HFFc6 (cell line): Measurements from ENCODE around the gene TBC1D9. TPM values are rescaled to one million over a fixed set of nuclear protein-coding genes. Genes with fewer than 3 reads are reported as not detected.

Experiments
- DNase-seq: peaks from one replicate; pipeline ENCODE4 v3.0.0-alpha.2; 2018
- H3K27ac Mint-ChIP-seq: 2 replicates; pipeline ENCODE4 v1.8.0; 2020; ENCODE audit warnings: mild to moderate bottlenecking, mixed read lengths
- H3K27me3 Mint-ChIP-seq: 2 replicates; pipeline ENCODE4 v1.8.0; 2021; ENCODE audit warnings: mild to moderate bottlenecking, moderate library complexity, mixed read lengths; ENCODE audit not compliant: insufficient read depth
- H3K36me3 Mint-ChIP-seq: 2 replicates; pipeline ENCODE4 v1.8.0; 2021; ENCODE audit warnings: low read depth, mixed read lengths
- H3K4me1 Mint-ChIP-seq: 2 replicates; pipeline ENCODE4 v1.8.0; 2020; ENCODE audit warnings: low read depth, mixed read lengths
- H3K4me3 Mint-ChIP-seq: 2 replicates; pipeline ENCODE4 v1.8.0; 2020; ENCODE audit warnings: mild to moderate bottlenecking, moderate library complexity, mixed read lengths
- H3K9me3 Mint-ChIP-seq: 2 replicates; pipeline ENCODE4 v1.8.0; 2020; ENCODE audit warnings: mild to moderate bottlenecking, mixed read lengths
- total RNA-seq, 6 experiments: library from RNA; stranded (reverse); fragmentation: NEBNext Ultra II Directional; extraction: Animal tissue kit (Norgen Biotek cat#: 25700); gene quantifications; 2 replicates in 1 of 6; 3 replicates in 5 of 6; pipeline ENCODE4 v1.2.3, GENCODE V29; 2021
- TF ChIP-seq, protein P1 (sequence below): fragments of 200-600 bp; sonication (generic); IDR thresholded peaks from 2 replicates; pipeline ENCODE4 v1.5.0; 2021; ENCODE audit warnings: antibody characterized with exemption, mild to moderate bottlenecking

TBC1D9 gene
- total RNA-seq, 6 experiments from 2014 or later = 16.3 to 18.8 (median 18.1) TPM

DNA sequence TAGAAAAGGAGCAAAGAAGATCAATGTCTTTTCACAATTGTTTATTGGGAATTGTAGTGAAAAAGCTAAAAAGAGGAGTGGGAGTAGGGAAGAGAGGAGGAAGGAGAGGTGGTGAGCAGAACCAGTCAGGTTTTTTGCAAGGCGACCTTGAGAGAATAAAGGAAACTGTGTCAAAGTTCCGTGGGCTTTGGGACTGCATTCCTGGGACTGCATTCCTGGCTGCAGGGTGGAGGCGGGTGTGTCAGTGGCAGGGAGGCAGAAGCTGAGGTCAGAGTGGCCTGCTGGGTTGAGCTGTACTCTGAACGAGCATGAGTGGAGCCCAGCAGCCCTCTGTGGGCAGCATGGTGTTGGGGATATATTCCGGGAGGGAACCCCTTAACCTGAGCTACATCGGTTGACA is 120.6 kb downstream of the TBC1D9 start:
- peak; percentile 34 for DNase-seq
- Mint-ChIP-seq H3K9me3 (no peaks in the 10 kb centered on the region), H3K27ac (peak overlapping the region; percentile 10; the same call in 1 of the 2 replicates), H3K4me1 (peaks cover 17% of the 10 kb centered on the region), H3K27me3 (no peaks in the 10 kb centered on the region; the same call in 1 of the 2 replicates), H3K4me3 (peak overlapping the region; percentile 5), H3K36me3 (peaks cover 6% of the 10 kb centered on the region)
- TF ChIP-seq, protein P1, sequence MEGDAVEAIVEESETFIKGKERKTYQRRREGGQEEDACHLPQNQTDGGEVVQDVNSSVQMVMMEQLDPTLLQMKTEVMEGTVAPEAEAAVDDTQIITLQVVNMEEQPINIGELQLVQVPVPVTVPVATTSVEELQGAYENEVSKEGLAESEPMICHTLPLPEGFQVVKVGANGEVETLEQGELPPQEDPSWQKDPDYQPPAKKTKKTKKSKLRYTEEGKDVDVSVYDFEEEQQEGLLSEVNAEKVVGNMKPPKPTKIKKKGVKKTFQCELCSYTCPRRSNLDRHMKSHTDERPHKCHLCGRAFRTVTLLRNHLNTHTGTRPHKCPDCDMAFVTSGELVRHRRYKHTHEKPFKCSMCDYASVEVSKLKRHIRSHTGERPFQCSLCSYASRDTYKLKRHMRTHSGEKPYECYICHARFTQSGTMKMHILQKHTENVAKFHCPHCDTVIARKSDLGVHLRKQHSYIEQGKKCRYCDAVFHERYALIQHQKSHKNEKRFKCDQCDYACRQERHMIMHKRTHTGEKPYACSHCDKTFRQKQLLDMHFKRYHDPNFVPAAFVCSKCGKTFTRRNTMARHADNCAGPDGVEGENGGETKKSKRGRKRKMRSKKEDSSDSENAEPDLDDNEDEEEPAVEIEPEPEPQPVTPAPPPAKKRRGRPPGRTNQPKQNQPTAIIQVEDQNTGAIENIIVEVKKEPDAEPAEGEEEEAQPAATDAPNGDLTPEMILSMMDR = no peak

DNA sequence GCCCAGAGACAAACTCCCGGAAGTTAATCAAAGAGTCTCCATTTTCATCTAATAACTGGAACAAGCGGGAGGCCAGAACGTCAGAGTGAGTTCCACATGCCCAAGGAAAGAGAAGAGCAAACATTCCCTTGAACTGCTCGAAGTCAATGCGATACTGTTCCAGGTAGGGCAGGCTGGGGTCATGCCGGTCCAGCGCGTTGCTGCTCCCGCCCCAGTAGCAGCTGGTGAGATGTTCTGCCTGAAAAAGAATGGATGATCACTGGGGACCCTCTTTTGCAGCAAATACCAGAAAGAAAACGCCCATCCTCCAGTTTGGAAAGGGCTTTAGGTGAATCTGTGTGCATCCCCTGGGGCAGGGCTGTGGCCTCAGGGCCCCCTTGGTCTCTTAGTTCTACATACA is 122.2 kb downstream of the TBC1D9 start:
- H3K4me1 Mint-ChIP-seq = peaks cover 17% of the 10 kb centered on the region
- TF ChIP-seq, protein P1 = no peak
- no peaks in the 10 kb centered on the region for H3K9me3 Mint-ChIP-seq
- H3K4me3 Mint-ChIP-seq = no peak overlapping the region
- DNase-seq = no peak
- H3K27me3 Mint-ChIP-seq = no peaks in the 10 kb centered on the region; the same call in 1 of the 2 replicates
- H3K27ac Mint-ChIP-seq = no peak overlapping the region
- peaks cover 6% of the 10 kb centered on the region for H3K36me3 Mint-ChIP-seq

DNA sequence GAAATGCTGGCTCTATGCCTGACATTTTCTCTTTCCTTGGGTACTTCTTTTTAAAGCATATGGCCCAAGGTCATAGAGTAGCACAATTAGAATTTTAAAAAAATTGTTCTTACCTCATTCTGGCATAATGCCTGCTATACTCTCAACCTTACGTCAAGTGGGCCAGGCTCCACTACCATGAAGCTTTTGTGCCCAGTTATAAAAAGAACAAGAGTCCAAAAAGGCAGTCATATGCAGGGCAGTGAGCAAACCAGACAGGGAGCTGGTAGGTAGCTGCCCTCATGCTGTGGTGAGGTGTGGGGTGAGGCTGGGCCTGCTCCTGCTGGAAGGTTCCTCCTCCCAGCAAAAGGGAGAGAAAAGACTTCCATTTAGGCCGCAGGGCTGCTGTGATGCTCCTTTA is 123.1 kb downstream of the TBC1D9 start:
- H3K4me1 Mint-ChIP-seq = peaks cover 17% of the 10 kb centered on the region
- H3K27ac Mint-ChIP-seq = no peak overlapping the region; the same call in 1 of the 2 replicates
- H3K9me3 Mint-ChIP-seq = no peaks in the 10 kb centered on the region
- no peak overlapping the region for H3K4me3 Mint-ChIP-seq
- H3K27me3 Mint-ChIP-seq = no peaks in the 10 kb centered on the region; the same call in 1 of the 2 replicates
- TF ChIP-seq, protein P1 = no peak
- H3K36me3 Mint-ChIP-seq = peaks cover 6% of the 10 kb centered on the region
- DNase-seq = no peak

- DNase-seq = no peak
- TF ChIP-seq, protein P1 = no peak
- H3K36me3 Mint-ChIP-seq = no peaks in the 10 kb centered on the region
- H3K4me3 Mint-ChIP-seq = no peak overlapping the region
- H3K4me1 Mint-ChIP-seq = peaks cover 2% of the 10 kb centered on the region
- no peaks in the 10 kb centered on the region for H3K27me3 Mint-ChIP-seq
- H3K9me3 Mint-ChIP-seq = no peaks in the 10 kb centered on the region
- H3K27ac Mint-ChIP-seq = no peak overlapping the region
Measured at GRCh38 chr4:140630246-140630645, 125.9 kb downstream of the TBC1D9 start.

- peaks cover 4% of the 10 kb centered on the region; the same call in 1 of the 2 replicates for H3K27me3 Mint-ChIP-seq
- no peak overlapping the region for H3K4me3 Mint-ChIP-seq
- no peaks in the 10 kb centered on the region for H3K9me3 Mint-ChIP-seq
- H3K27ac Mint-ChIP-seq = no peak overlapping the region
- no peaks in the 10 kb centered on the region for H3K4me1 Mint-ChIP-seq
- TF ChIP-seq, protein P1 = no peak
- no peak for DNase-seq
- H3K36me3 Mint-ChIP-seq = peaks cover 8% of the 10 kb centered on the region; the same call in 1 of the 2 replicates
Measured at GRCh38 chr4:140628016-140628415, 128.2 kb downstream of the TBC1D9 start.
